Right lobe of liver (tissue), 6 donors: ENCODE results near the gene MYO5A. TPM values are rescaled to one million over a fixed set of nuclear protein-coding genes. Genes with fewer than 3 reads are reported as not detected.

Experiments
- ATAC-seq, 4 donors: fragments of 200-7000 bp; cut with Tn5 transposase; one replicate each; pipeline ENCODE4 v1.9.1; 2020; ENCODE audit warnings: mild to moderate bottlenecking in 4 of 4, moderate library complexity in 4 of 4
- DNase-seq, 3 donors: peaks; one replicate each; pipeline ENCODE4 v3.0.0-alpha.2; 2020
- H3K27ac ChIP-seq, 3 donors: fragments of 200-600 bp; one replicate each; pipeline ENCODE4 v1.8.0; 2022
- H3K27me3 ChIP-seq, 2 donors: fragments of 200-600 bp; one replicate each; pipeline ENCODE4 v1.8.0; 2022
- H3K36me3 ChIP-seq, 4 donors: fragments of 200-600 bp; sonication (generic) in 1 of 4; one replicate each; pipeline versions ENCODE4 v1.5.1 to v1.8.0; 2017 to 2022; ENCODE audit warnings: control low read depth in 1 of 4
- H3K4me1 ChIP-seq, 4 donors: fragments of 200-600 bp; sonication (generic) in 1 of 4; one replicate each; pipeline versions ENCODE4 v1.5.1 to v1.8.0; 2017 to 2022; ENCODE audit warnings: control low read depth in 1 of 4
- H3K4me3 ChIP-seq, 3 donors: fragments of 200-600 bp; one replicate each; pipeline ENCODE4 v1.8.0; 2022
- H3K9me3 ChIP-seq, 4 donors: fragments of 200-600 bp; sonication (generic) in 1 of 4; one replicate each; pipeline versions ENCODE4 v1.5.1 to v1.8.0; 2017 to 2022; ENCODE audit warnings: control low read depth in 1 of 4
- POLR2A ChIP-seq: fragments of 450-650 bp; IDR thresholded peaks from one replicate; pipeline ENCODE4 v1.6.1; 2017; ENCODE audit warnings: antibody characterized with exemption, mild to moderate bottlenecking
- WGBS: methylation state at CpG from one replicate; pipeline ENCODE4 v1.1.6; 2018; ENCODE audit warnings: low coverage, low lambda C conversion rate; ENCODE audit not compliant: insufficient coverage; ENCODE audit errors: missing lambda C conversion rate; 5-methylcytosine and 5-hydroxymethylcytosine counted together
- intact Hi-C, 2 donors: fragments of 100-400 bp; cut with DNase I; formaldehyde crosslinking; loops; one replicate each; pipeline versions ENCODE4 v1.11.2 to v1.14.1; 2022
- total RNA-seq, 6 experiments: library from RNA; depleted of rRNA in 2 of 6; stranded (reverse); fragments of >200 nt in 2 of 6; fragmentation: NEBNext Ultra II Directional in 3 of 6; extraction: Animal tissue kit (Norgen Biotek cat#: 25700) in 3 of 6; gene quantifications; one replicate each; pipeline versions ENCODE4 v1.1.0 to v1.2.4, GENCODE V29; 2016 to 2023
- TF ChIP-seq, protein P1 (sequence below), 4 donors: fragments of 200-600 bp in 3 of 4; fragments of 450-650 bp in 1 of 4; IDR thresholded peaks; one replicate each; pipeline versions ENCODE4 v1.5.1 to v1.8.0; 2016 to 2022; ENCODE audit warnings: antibody characterized with exemption in 4 of 4, mild to moderate bottlenecking in 2 of 4
- donor health status: DM: no; HTN: yes; CAD: no.
- donor health status: DM: no; HTN: no; CAD: no.
- donor health status: DM: no; HTN: no; CAD: no.
- donor health status: DM: no; HTN: yes; CAD: no.
- donor health status: DM: no; HTN: yes; CAD: no.

The MYO5A gene
- total RNA-seq, 6 experiments from 2014 or later, result 3.2 to 13.3 (median 5.0) TPM

DNA sequence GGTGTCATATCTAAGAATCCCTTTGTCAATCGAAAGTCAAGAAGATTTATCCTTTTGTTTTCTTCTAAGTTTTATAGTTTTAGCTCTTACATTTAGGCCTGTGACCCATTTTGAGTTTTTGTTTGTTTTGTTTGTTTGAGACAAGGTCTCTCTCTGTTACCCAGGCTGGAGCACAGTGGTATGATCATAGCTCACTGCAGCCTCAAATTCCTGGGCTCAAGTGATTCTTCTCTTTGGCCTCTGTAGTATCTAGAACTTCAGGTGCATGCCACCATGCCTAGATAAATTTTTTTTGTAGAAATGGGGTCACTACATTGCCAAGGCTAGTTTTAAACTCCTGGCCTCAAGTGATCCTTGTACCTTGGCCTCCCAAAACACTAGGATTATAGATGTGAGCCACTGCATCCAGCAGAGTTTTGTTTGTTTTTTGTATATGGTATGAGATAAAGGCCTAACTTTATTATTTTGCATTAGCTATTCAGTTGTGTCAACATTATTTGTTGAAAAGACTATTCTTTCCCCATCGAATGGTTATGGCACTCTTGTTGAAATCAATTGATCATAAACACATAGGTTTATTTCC is 227.3 kb downstream of the MYO5A start:
- H3K9me3 ChIP-seq, result no peaks in the 10 kb centered on the region
- no peak for TF ChIP-seq POLR2A
- DNase-seq (no peak), ATAC-seq (no peak)
- H3K4me1 ChIP-seq, result no peaks in the 10 kb centered on the region
- H3K27me3 ChIP-seq, result no peaks in the 10 kb centered on the region
- intact Hi-C loops, result no loop called here
- H3K27ac ChIP-seq, result no peak overlapping the region
- 89% methylated on average over 2 of the region's 2 CpGs for WGBS
- no peaks in the 10 kb centered on the region for H3K36me3 ChIP-seq
- no peak overlapping the region for H3K4me3 ChIP-seq

DNA sequence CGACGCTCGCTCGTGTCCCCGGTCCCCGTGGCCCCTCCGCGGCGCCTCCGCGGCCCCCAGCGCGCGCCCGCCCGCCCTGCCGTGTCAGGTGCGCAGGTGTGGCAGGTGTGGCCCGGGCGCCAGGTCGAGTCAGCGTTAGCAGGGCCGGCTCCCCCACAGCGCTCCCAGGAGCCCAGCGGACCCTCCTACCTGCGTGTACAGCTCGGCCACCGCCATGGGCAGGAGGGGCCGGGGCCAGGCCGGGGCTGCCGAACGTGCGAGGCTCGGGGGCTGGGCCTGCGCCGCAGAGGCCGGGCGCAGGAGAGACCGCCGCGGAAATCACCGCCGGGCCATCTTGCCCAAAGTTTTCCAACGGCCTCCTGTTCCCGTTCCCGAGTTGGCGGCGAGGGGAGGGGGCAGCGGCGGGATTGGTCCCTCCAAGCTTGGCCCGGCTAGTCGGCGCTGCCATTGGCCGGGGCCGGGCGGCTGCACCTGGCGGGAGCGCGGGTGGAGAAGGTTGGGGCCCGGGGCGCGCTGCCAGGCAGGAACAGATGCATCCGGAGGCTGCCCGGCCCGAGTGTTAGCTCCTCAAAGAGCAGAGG is 233.2 kb downstream of the MYO5A start, which contains the start of gene MYO5C:
Gene MYO5C (minus strand): TSS at position 384 of the 581 bp plus-strand sequence. CDS start 168 bp downstream, at position 216.
- Histone ChIP-seq H3K27me3 (no peaks in the 10 kb centered on the region), H3K4me1 (peaks cover 0 to 11% (median 0%) of the 10 kb centered on the region in 4 donors), H3K36me3 (no peaks in the 10 kb centered on the region), H3K4me3 (peak within 1 kb of the TSS; percentile 66 to 85 (median 77)), H3K27ac (peak within 1 kb of the TSS in 1 of 3 donors; percentile 26), H3K9me3 (no peaks in the 10 kb centered on the region)
- ATAC-seq (peak; percentile 97 to 98 (median 98)), DNase-seq (peak; percentile 91 to 93 (median 91))
- TF ChIP-seq, protein P1, sequence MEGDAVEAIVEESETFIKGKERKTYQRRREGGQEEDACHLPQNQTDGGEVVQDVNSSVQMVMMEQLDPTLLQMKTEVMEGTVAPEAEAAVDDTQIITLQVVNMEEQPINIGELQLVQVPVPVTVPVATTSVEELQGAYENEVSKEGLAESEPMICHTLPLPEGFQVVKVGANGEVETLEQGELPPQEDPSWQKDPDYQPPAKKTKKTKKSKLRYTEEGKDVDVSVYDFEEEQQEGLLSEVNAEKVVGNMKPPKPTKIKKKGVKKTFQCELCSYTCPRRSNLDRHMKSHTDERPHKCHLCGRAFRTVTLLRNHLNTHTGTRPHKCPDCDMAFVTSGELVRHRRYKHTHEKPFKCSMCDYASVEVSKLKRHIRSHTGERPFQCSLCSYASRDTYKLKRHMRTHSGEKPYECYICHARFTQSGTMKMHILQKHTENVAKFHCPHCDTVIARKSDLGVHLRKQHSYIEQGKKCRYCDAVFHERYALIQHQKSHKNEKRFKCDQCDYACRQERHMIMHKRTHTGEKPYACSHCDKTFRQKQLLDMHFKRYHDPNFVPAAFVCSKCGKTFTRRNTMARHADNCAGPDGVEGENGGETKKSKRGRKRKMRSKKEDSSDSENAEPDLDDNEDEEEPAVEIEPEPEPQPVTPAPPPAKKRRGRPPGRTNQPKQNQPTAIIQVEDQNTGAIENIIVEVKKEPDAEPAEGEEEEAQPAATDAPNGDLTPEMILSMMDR (IDR thresholded peaks at IDR 0.05), result no peak
- peak; percentile 67 for TF ChIP-seq POLR2A
- intact Hi-C loops, result no loop called here
- WGBS, result under 1% methylated on average over 26 of the region's 65 CpGs

DNA sequence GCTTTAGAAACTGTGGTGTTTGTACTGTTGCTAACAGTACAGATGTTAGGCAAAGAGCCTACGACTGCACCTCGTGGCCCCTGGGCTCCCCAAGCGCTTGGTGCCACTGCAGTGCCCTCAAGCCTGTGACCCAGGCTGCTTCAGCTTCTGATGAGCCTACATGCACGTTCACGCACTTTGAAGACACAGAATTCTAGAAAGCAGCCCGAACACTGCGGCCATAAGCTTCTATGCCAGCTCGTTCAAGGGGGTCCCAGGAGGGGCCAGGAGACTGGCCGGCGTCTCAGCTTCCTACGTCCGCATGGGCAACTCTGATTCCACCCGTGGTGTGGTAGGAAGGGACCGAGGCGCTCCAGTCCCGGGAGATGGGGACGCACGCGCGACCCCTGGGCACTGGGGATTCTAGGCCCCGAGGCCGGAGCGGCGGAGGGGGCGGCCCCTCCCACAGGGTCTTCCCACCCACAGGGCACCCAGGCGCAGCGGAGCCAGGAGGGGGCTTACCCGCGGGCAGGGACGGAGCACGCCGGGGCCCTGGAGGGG is 233.7 kb downstream of the MYO5A start:
- ATAC-seq (peak; percentile 16 to 45 (median 29)), DNase-seq (no peak)
- Histone ChIP-seq H3K36me3 (no peaks in the 10 kb centered on the region), H3K4me3 (peak overlapping the region; percentile 66 to 85 (median 77)), H3K27me3 (no peaks in the 10 kb centered on the region), H3K27ac (peak overlapping the region in 1 of 3 donors; percentile 26), H3K4me1 (peaks cover 0 to 16% (median 0%) of the 10 kb centered on the region in 4 donors), H3K9me3 (no peaks in the 10 kb centered on the region)
- WGBS, result 5% methylated on average over 4 of the region's 32 CpGs
- intact Hi-C loops, result no loop called here
- no peak for TF ChIP-seq POLR2A
- TF ChIP-seq, protein P1 (IDR thresholded peaks at IDR 0.05), result no peak

DNA sequence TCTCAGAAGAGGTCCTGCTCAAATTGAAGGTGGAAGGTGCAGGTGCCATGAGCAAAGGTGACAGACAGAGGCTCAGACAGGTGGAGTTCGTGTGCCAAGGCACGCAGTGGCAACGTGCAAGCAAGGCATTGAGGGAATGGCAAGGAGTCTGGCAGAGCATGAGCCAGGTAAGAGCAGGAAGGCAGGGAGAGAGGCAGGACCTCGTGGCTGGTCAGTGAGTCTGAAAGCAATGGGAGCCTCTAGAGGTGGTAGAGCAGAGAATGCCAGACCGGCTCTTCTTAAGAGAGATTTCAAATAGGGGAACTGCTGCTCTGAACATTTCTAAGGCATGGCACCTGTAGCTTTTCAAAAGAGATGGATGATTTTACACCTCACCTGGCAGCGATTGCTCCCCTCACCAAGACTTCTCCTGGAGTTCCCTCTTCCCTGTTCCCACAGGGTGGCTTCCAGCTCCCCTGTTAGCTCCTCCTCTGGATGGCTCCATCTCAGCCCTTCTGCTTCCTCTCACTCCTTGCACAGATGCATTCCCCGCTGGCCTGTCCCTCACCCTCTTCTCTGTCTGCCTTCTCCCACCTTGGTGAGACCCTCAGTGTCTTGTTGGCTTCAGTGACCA is 235.8 kb downstream of the MYO5A start:
- peaks cover 0 to 30% (median 3%) of the 10 kb centered on the region in 4 donors for H3K4me1 ChIP-seq
- 74% methylated on average over 5 of the region's 7 CpGs for WGBS
- no peak for ATAC-seq

More for the DNA sequence above, 235.8 kb downstream of the MYO5A start:
- no peaks in the 10 kb centered on the region for H3K36me3 ChIP-seq
- intact Hi-C loops, result no loop called here
- no peaks in the 10 kb centered on the region for H3K27me3 ChIP-seq
- TF ChIP-seq, protein P1 (IDR thresholded peaks at IDR 0.05), result no peak
- TF ChIP-seq POLR2A, result no peak
- H3K4me3 ChIP-seq, result no peak overlapping the region
- DNase-seq, result no peak
- H3K9me3 ChIP-seq, result no peaks in the 10 kb centered on the region
- H3K27ac ChIP-seq, result no peak overlapping the region
